ENCODE results near the gene TPH2. TPM values are rescaled to one million over a fixed set of nuclear protein-coding genes. Genes with fewer than 3 reads are reported as not detected.

Gene TPH2
- total RNA-seq, 1 experiment from 2014 or later, result not detected

DNA sequence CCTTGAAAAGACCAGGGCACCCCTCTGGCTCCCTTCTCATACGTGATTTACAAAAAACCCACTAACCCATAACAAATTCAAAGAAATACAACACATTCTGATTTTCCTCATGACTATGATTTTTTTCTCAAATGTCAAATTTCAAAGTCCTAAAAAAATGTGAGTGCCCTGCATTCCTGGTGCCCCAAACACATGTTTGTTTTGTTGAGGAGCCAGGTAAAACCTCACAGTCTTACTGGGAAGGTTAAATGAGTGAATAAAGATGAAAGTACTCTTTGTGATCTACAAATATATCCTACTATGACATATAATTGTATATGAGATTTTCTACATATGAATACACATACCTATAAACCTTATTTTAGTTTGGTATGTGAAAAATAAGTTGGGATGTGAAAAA is 30.7 kb downstream of the TPH2 start:
- CTCF ChIA-PET, result no interaction called here

GRCh38 chr12:71970031-71970430 is 31.4 kb downstream of the TPH2 start:
- no peak for TF ChIP-seq TCF7L2 (IDR thresholded peaks at IDR 0.05; ENCODE audit: low read depth, low read length)
- no peak for TF ChIP-seq SIN3A (IDR thresholded peaks at IDR 0.05; ENCODE audit: borderline replicate concordance, insufficient read depth, low read depth, low read length)
- TF ChIP-seq REST (IDR thresholded peaks at IDR 0.05; ENCODE audit: insufficient read depth in 1 of 2, low read depth in 2 of 2, low read length in 1 of 2), result no peak
- TF ChIP-seq, protein P1, sequence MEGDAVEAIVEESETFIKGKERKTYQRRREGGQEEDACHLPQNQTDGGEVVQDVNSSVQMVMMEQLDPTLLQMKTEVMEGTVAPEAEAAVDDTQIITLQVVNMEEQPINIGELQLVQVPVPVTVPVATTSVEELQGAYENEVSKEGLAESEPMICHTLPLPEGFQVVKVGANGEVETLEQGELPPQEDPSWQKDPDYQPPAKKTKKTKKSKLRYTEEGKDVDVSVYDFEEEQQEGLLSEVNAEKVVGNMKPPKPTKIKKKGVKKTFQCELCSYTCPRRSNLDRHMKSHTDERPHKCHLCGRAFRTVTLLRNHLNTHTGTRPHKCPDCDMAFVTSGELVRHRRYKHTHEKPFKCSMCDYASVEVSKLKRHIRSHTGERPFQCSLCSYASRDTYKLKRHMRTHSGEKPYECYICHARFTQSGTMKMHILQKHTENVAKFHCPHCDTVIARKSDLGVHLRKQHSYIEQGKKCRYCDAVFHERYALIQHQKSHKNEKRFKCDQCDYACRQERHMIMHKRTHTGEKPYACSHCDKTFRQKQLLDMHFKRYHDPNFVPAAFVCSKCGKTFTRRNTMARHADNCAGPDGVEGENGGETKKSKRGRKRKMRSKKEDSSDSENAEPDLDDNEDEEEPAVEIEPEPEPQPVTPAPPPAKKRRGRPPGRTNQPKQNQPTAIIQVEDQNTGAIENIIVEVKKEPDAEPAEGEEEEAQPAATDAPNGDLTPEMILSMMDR (IDR thresholded peaks at IDR 0.05), result no peak
- TF ChIP-seq POLR2AphosphoS5 (IDR thresholded peaks at IDR 0.05; ENCODE audit: low read depth, low read length), result no peak
- peaks cover 3% of the 10 kb centered on the region; the same call in 1 of the 2 replicates for H3K27me3 ChIP-seq (ENCODE audit: control insufficient read depth, insufficient read depth, low read length)
- no peaks in the 10 kb centered on the region for H3K36me3 ChIP-seq (ENCODE audit: control insufficient read depth, insufficient read depth, low read length)
- no peaks in the 10 kb centered on the region for H3K9me3 ChIP-seq (ENCODE audit: control insufficient read depth, insufficient read depth, low read depth, low read length)
- no peak for DNase-seq (ENCODE audit: low read depth, low spot score)
- no TSS peak for BruUV-seq (replicated peaks)
- ChIA-PET POLR2A (no interaction called here), CTCF (no interaction called here)
- intact Hi-C loops (cut with micrococcal nuclease; ENCODE audit: unreplicated experiment) (no loop called here), in situ Hi-C loops (cut with HindIII; ENCODE audit: low pct_unique_long_range_greater_than_20kb, low sequenced_read_pairs) (no loop called here)
- H3K4me1 ChIP-seq (ENCODE audit: control insufficient read depth, insufficient read depth, low read length), result no peaks in the 10 kb centered on the region
- no peak overlapping the region for H3K4me3 ChIP-seq (ENCODE audit: low read depth in 2 of 2, low read length in 2 of 2)
- no peak overlapping the region for H3K27ac ChIP-seq (ENCODE audit: low read length)
- ATAC-seq, result no peak

More for the DNA sequence above, 30.7 kb downstream of the TPH2 start:
- no peaks in the 10 kb centered on the region for H3K9me3 ChIP-seq (ENCODE audit: control insufficient read depth, insufficient read depth, low read depth, low read length)
- no peak overlapping the region for H3K4me3 ChIP-seq (ENCODE audit: low read depth in 2 of 2, low read length in 2 of 2)
- DNase-seq (ENCODE audit: low read depth, low spot score) (no peak), ATAC-seq (no peak)
- BruUV-seq (replicated peaks), result no TSS peak
- intact Hi-C loops (cut with micrococcal nuclease; ENCODE audit: unreplicated experiment) (no loop called here), in situ Hi-C loops (cut with HindIII; ENCODE audit: low pct_unique_long_range_greater_than_20kb, low sequenced_read_pairs) (no loop called here)
- no peak overlapping the region for H3K27ac ChIP-seq (ENCODE audit: low read length)
- H3K4me1 ChIP-seq (ENCODE audit: control insufficient read depth, insufficient read depth, low read length), result no peaks in the 10 kb centered on the region
- TF ChIP-seq TCF7L2 (IDR thresholded peaks at IDR 0.05; ENCODE audit: low read depth, low read length) (no peak), REST (IDR thresholded peaks at IDR 0.05; ENCODE audit: insufficient read depth in 1 of 2, low read depth in 2 of 2, low read length in 1 of 2) (no peak)
- TF ChIP-seq, protein P1 (IDR thresholded peaks at IDR 0.05), result no peak
- peaks cover 3% of the 10 kb centered on the region; the same call in 1 of the 2 replicates for H3K27me3 ChIP-seq (ENCODE audit: control insufficient read depth, insufficient read depth, low read length)
- no peaks in the 10 kb centered on the region for H3K36me3 ChIP-seq (ENCODE audit: control insufficient read depth, insufficient read depth, low read length)
- POLR2A ChIA-PET, result no interaction called here
